ENCODE measurements around the gene PDZD7.
A peak's percentile ranks its signal among the peaks of the same experiment; 100 is the strongest.
"Not testable (repeated sequence)": the region's sequence is repeated elsewhere in the genome, so short reads cannot be mapped to it uniquely, and the experiment has no call there.

PDZD7 gene

GRCh38 chr10:100981178-100981772 lies 49.7 kb downstream of the PDZD7 start:
- DNase-seq, result no peak

GRCh38 chr10:100980711-100981110 lies 50.2 kb downstream of the PDZD7 start:
- no peak for DNase-seq

- no peak for DNase-seq
Measured at GRCh38 chr10:100980311-100980710, 50.6 kb downstream of the PDZD7 start.

- DNase-seq, result no peak
Measured at GRCh38 chr10:100979791-100980272, 51.1 kb downstream of the PDZD7 start.

GRCh38 chr10:100978901-100979195 lies 52.1 kb downstream of the PDZD7 start:
- no peak for DNase-seq

- DNase-seq, result no peak
Measured at GRCh38 chr10:100978121-100978900, 52.6 kb downstream of the PDZD7 start.

- no peak for DNase-seq
Measured at GRCh38 chr10:100977436-100977835, 53.5 kb downstream of the PDZD7 start.

GRCh38 chr10:100976906-100977305 lies 54.0 kb downstream of the PDZD7 start:
- DNase-seq, result no peak

GRCh38 chr10:100975397-100975796 lies 55.5 kb downstream of the PDZD7 start:
- DNase-seq, result not testable (repeated sequence)

GRCh38 chr10:100972904-100973535 lies 57.9 kb downstream of the PDZD7 start:
- DNase-seq, result no peak

GRCh38 chr10:100972115-100972903 lies 58.6 kb downstream of the PDZD7 start:
- no peak for DNase-seq

- DNase-seq, result no peak
Measured at GRCh38 chr10:100970914-100971811, 59.8 kb downstream of the PDZD7 start.

- no peak for DNase-seq
Measured at GRCh38 chr10:100970076-100970913, 60.6 kb downstream of the PDZD7 start.

- peak; percentile 29 for DNase-seq
Measured at GRCh38 chr10:100969187-100970075, 61.5 kb downstream of the PDZD7 start, which contains the start of gene SEMA4G. Gene SEMA4G, plus strand, starts transcription at chr10:100969504. Its CDS starts 3,409 bp downstream, at chr10:100972913.

- no peak for DNase-seq
Measured at GRCh38 chr10:100968863-100969186, 62.1 kb downstream of the PDZD7 start.

GRCh38 chr10:100968062-100968736 lies 62.7 kb downstream of the PDZD7 start:
- DNase-seq, result no peak

GRCh38 chr10:100967332-100967731 lies 63.6 kb downstream of the PDZD7 start:
- no peak for DNase-seq

- no peak for DNase-seq
Measured at GRCh38 chr10:100966887-100967286, 64.0 kb downstream of the PDZD7 start.

GRCh38 chr10:100965820-100966219 lies 65.1 kb downstream of the PDZD7 start:
- no peak for DNase-seq

- no peak for DNase-seq
Measured at GRCh38 chr10:100963826-100964225, 67.1 kb downstream of the PDZD7 start.

All from central memory CD4-positive, alpha-beta T cell (primary cell).